ENCODE results near the gene S100A5.

The S100A5 gene

DNA sequence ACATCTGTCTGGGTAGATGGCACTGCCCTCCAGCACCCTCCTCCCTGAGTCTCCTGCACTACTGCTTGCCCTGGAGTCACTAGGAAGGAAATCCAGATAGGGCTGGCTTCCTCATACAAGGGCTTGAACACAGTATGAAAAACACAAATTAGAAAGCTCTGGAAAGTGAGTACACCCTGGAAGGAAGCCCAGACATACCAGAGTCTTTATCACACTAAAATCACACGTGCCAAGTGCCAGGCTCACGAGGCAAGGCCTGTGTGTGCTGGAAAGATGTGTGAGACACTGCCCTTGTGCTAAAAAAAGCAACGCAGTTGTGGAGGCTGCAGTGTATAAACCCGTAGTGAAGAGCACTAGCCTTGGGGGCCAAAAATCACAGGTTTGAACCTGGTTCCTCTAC, 52.0 kb downstream of the S100A5 start:
- peaks cover 8% of the 10 kb centered on the region for H3K4me1 Mint-ChIP-seq
- ATAC-seq (no peak), DNase-seq (no peak)
- no peak overlapping the region for H3K4me3 Mint-ChIP-seq
- no peaks in the 10 kb centered on the region for H3K9me3 Mint-ChIP-seq
- H3K27me3 Mint-ChIP-seq = peaks cover 35% of the 10 kb centered on the region
- H3K27ac Mint-ChIP-seq = no peak overlapping the region

DNA sequence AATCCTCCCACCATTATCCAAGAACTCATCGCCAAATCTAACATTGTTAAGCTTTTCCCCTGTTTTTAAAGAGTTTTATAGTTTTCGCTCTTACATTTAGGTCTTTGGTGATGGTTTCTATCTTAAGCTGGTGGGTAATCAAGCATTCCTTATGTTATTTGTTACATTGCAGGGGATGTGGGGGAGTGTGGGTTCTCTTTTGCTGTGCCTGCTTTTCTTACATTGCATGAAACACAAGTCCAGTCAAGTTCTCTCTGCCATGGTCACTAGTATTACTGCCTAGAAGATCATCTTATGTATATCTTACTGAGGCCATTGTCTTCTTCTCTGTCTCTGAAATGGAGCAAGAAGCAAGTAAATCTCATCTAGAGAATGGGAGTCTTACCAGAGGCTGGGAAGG, 53.0 kb downstream of the S100A5 start:
- H3K9me3 Mint-ChIP-seq = no peaks in the 10 kb centered on the region
- ATAC-seq = no peak
- no peak overlapping the region for H3K4me3 Mint-ChIP-seq
- H3K27ac Mint-ChIP-seq = no peak overlapping the region
- peaks cover 8% of the 10 kb centered on the region for H3K4me1 Mint-ChIP-seq
- no peak for DNase-seq
- peaks cover 38% of the 10 kb centered on the region for H3K27me3 Mint-ChIP-seq

Measured in stimulated activated naive CD8-positive, alpha-beta T cell treated with anti-CD3 and anti-CD28 coated beads, Interleukin-15, amount 100 ng/mL, for 72 hours (primary cell).